A673 (cell line): ENCODE results near the gene OMD. TPM values are rescaled to one million over a fixed set of nuclear protein-coding genes. Genes with fewer than 3 reads are reported as not detected.

Experiments used
- BruUV-seq: library from RNA; stranded (reverse); fragments of 400-500 nt; replicated peaks from 2 replicates; lab custom pipeline; 2021; lab: Mats Ljungman, UMichigan
- CTCF ChIA-PET: fragments of 300-600 bp; sonication (Branson Sonifier 250); formaldehyde crosslinking; loops from one replicate; lab custom pipeline; 2022; ENCODE audit warnings: antibody characterized with exemption; lab: Charles Lee
- POLR2A ChIA-PET: fragments of 300-600 bp; sonication (Branson Sonifier 250); formaldehyde crosslinking; loops from one replicate; lab custom pipeline; 2022; ENCODE audit warnings: antibody characterized with exemption; ENCODE audit not compliant: low non-redundant PET; lab: Charles Lee
- DNase-seq: peaks from one replicate; pipeline ENCODE4 v3.0.0-alpha.2; 2015; ENCODE audit warnings: low spot score
- H3K27ac ChIP-seq: fragments of 200-600 bp; sonication (generic); 2 replicates; pipeline ENCODE4 v1.5.1; 2016; ENCODE audit warnings: mixed run types, low read depth, mild to moderate bottlenecking, mixed read lengths, antibody characterized with exemption, low read length; ENCODE audit not compliant: poor library complexity, severe bottlenecking
- H3K27me3 ChIP-seq: fragments of 200-600 bp; sonication (generic); replicated peaks from 2 replicates; pipeline ENCODE4 v1.6.1; 2017; ENCODE audit warnings: mixed run types, low read depth, mild to moderate bottlenecking, mixed read lengths, antibody characterized with exemption, low read length; ENCODE audit not compliant: insufficient read depth, poor library complexity
- H3K36me3 ChIP-seq: fragments of 200-600 bp; sonication (generic); 2 replicates; pipeline ENCODE4 v1.6.1; 2016; ENCODE audit warnings: mixed run types, mild to moderate bottlenecking, mixed read lengths, antibody characterized with exemption, low read length; ENCODE audit not compliant: insufficient read depth, poor library complexity, severe bottlenecking
- H3K4me1 ChIP-seq: fragments of 200-600 bp; sonication (generic); 2 replicates; pipeline ENCODE4 v1.6.1; 2017; ENCODE audit warnings: mixed run types, mild to moderate bottlenecking, mixed read lengths, antibody characterized with exemption, low read length; ENCODE audit not compliant: insufficient read depth, poor library complexity, severe bottlenecking
- H3K4me3 ChIP-seq: fragments of 200-600 bp; sonication (generic); 2 replicates; pipeline ENCODE4 v1.5.1; 2016; ENCODE audit warnings: low read depth, mixed run types, mild to moderate bottlenecking, mixed read lengths, low read length; ENCODE audit not compliant: poor library complexity, severe bottlenecking
- H3K9me3 ChIP-seq: fragments of 200-600 bp; sonication (generic); 2 replicates; pipeline ENCODE4 v1.6.1; 2016; ENCODE audit warnings: mixed run types, low read depth, mild to moderate bottlenecking, mixed read lengths, antibody characterized with exemption, low read length; ENCODE audit not compliant: poor library complexity, severe bottlenecking
- CTCF ChIP-seq: fragments of 300-800, 200-600 bp; sonication (generic); conservative IDR thresholded peaks from 2 replicates; pipeline ENCODE4 v1.5.1; 2017; ENCODE audit warnings: low read depth, mild to moderate bottlenecking, antibody characterized with exemption, low read length, moderate library complexity, mixed read lengths
- EZH2 ChIP-seq: fragments of 200-600 bp; sonication (generic); IDR thresholded peaks from 2 replicates; pipeline ENCODE4 v1.6.1; 2017; ENCODE audit warnings: borderline replicate concordance, low read depth, mild to moderate bottlenecking, mixed read lengths, antibody characterized with exemption, low read length; ENCODE audit not compliant: poor library complexity, severe bottlenecking
- intact Hi-C: fragments of 100-400 bp; cut with micrococcal nuclease; formaldehyde crosslinking; loops from one replicate; pipeline ENCODE4 v1.10.0; 2022; ENCODE audit not compliant: unreplicated experiment
- total RNA-seq: library from RNA; stranded (reverse); gene quantifications from 2 replicates; pipeline ENCODE4 v1.2.3, GENCODE V29; 2021

OMD gene
- total RNA-seq, 1 experiment from 2014 or later: not detected

- peaks cover 8% of the 10 kb centered on the region for H3K4me1 ChIP-seq
- POLR2A ChIA-PET: no interaction called here
These were observed 20.6 kb upstream of the OMD start for GRCh38 chr9:92444841-92445240.

GRCh38 chr9:92440751-92441046, 16.4 kb upstream of the OMD start:
- no TSS peak for BruUV-seq

More at GRCh38 chr9:92444841-92445240, 20.6 kb upstream of the OMD start:
- intact Hi-C loops: loop anchor here (5.0 kb wide), 1 partner anchor 103 kb away; no protein-coding TSS in a partner anchor
- no TSS peak for BruUV-seq
- Histone ChIP-seq H3K27ac (no peak overlapping the region), H3K4me3 (no peak overlapping the region), H3K36me3 (no peaks in the 10 kb centered on the region), H3K27me3 (no peaks in the 10 kb centered on the region), H3K9me3 (no peaks in the 10 kb centered on the region)
- DNase-seq: no peak
- TF ChIP-seq CTCF (no peak), EZH2 (no peak)
- CTCF ChIA-PET: interaction anchor here (0.7 kb wide), 1 partner anchor 115 kb away, joined by 4 read pairs; no protein-coding TSS in a partner anchor

GRCh38 chr9:92439921-92440750, 15.9 kb upstream of the OMD start:
- Histone ChIP-seq H3K27ac (no peak overlapping the region), H3K36me3 (no peaks in the 10 kb centered on the region), H3K27me3 (no peaks in the 10 kb centered on the region), H3K9me3 (no peaks in the 10 kb centered on the region), H3K4me1 (peaks cover 8% of the 10 kb centered on the region), H3K4me3 (no peak overlapping the region)
- TF ChIP-seq EZH2 (no peak), CTCF (no peak)
- BruUV-seq: no TSS peak
- DNase-seq: no peak
- intact Hi-C loops: loop anchor here (5.0 kb wide), 2 partner anchors 98 to 113 kb away; partner anchors contain the start of genes CENPP and NOL8
- CTCF ChIA-PET: interaction anchor here (1.0 kb wide), 1 partner anchor 112 kb away, joined by 4 read pairs; no protein-coding TSS in a partner anchor
- POLR2A ChIA-PET: no interaction called here

More at GRCh38 chr9:92440751-92441046, 16.4 kb upstream of the OMD start:
- DNase-seq: no peak
- Histone ChIP-seq H3K4me3 (no peak overlapping the region), H3K36me3 (no peaks in the 10 kb centered on the region), H3K9me3 (no peaks in the 10 kb centered on the region), H3K27me3 (no peaks in the 10 kb centered on the region), H3K27ac (no peak overlapping the region), H3K4me1 (peaks cover 8% of the 10 kb centered on the region)
- ChIA-PET CTCF (interaction anchor here (1.0 kb wide), 1 partner anchor 112 kb away, joined by 4 read pairs; no protein-coding TSS in a partner anchor), POLR2A (no interaction called here)
- intact Hi-C loops: loop anchor here (5.0 kb wide), 1 partner anchor 98 kb away; no protein-coding TSS in a partner anchor
- TF ChIP-seq CTCF (no peak), EZH2 (no peak)
